ENCODE data around the gene FMNL2. TPM values are rescaled to one million over a fixed set of nuclear protein-coding genes. Genes with fewer than 3 reads are reported as not detected.
"Not testable (repeated sequence)": the region's sequence is repeated elsewhere in the genome, so short reads cannot be mapped to it uniquely, and the experiment has no call there.

Gene FMNL2
- total and polyA plus RNA-seq, 4 donors, result 1.5 to 9.3 (median 5.1) TPM

GRCh38 chr2:152522446-152522845 is 187.5 kb downstream of the FMNL2 start:
- H3K27me3 ChIP-seq (ENCODE audit: control insufficient read depth in 4 of 4, insufficient read depth in 4 of 4, low read length in 3 of 4); H3K27ac ChIP-seq (ENCODE audit: low read depth in 1 of 2, low read length in 2 of 2): not testable (repeated sequence)
- 80% methylated on average over 3 of the region's 3 CpGs for WGBS

GRCh38 chr2:152523091-152523490 is 188.1 kb downstream of the FMNL2 start:
- Histone ChIP-seq H3K9ac (ENCODE audit: low read depth in 1 of 2, low read length in 2 of 2) (no peak overlapping the region), H3K4me3 (ENCODE audit: low read depth in 1 of 3, low read length in 3 of 3) (no peak overlapping the region), H3K36me3 (ENCODE audit: control insufficient read depth in 4 of 4, insufficient read depth in 3 of 4, low read depth in 1 of 4, low read length in 3 of 4) (no peaks in the 10 kb centered on the region), H3K4me1 (ENCODE audit: control insufficient read depth in 4 of 4, insufficient read depth in 4 of 4, low read length in 3 of 4) (no peaks in the 10 kb centered on the region), H3K9me3 (ENCODE audit: control insufficient read depth in 4 of 4, low read length in 3 of 4) (no peaks in the 10 kb centered on the region), H3K27ac (ENCODE audit: low read depth in 1 of 2, low read length in 2 of 2) (no peak overlapping the region), H3K27me3 (ENCODE audit: control insufficient read depth in 4 of 4, insufficient read depth in 4 of 4, low read length in 3 of 4) (no peaks in the 10 kb centered on the region)
- DNase-seq (ENCODE audit: low spot score), result no peak
- TF ChIP-seq EGR1 (IDR thresholded peaks at IDR 0.05; ENCODE audit: low read depth in 2 of 2), result no peak
- no peak for TF ChIP-seq RAD21 (IDR thresholded peaks at IDR 0.05)
- TF ChIP-seq ZBTB33 (IDR thresholded peaks at IDR 0.05), result no peak
- TF ChIP-seq REST (IDR thresholded peaks at IDR 0.05), result no peak
- no peak for TF ChIP-seq ATF3 (IDR thresholded peaks at IDR 0.05)

More at GRCh38 chr2:152522446-152522845, 187.5 kb downstream of the FMNL2 start:
- H3K9ac ChIP-seq (ENCODE audit: low read depth in 1 of 2, low read length in 2 of 2); DNase-seq (ENCODE audit: low spot score); H3K4me3 ChIP-seq (ENCODE audit: low read depth in 1 of 3, low read length in 3 of 3); H3K9me3 ChIP-seq (ENCODE audit: control insufficient read depth in 4 of 4, low read length in 3 of 4); H3K36me3 ChIP-seq (ENCODE audit: control insufficient read depth in 4 of 4, insufficient read depth in 3 of 4, low read depth in 1 of 4, low read length in 3 of 4); H3K4me1 ChIP-seq (ENCODE audit: control insufficient read depth in 4 of 4, insufficient read depth in 4 of 4, low read length in 3 of 4): not testable (repeated sequence)

GRCh38 chr2:152525277-152525838 is 190.4 kb downstream of the FMNL2 start:
- WGBS, result 71% methylated on average over 6 of the region's 6 CpGs

More at GRCh38 chr2:152525277-152525838, 190.4 kb downstream of the FMNL2 start:
- no peaks in the 10 kb centered on the region for H3K9me3 ChIP-seq (ENCODE audit: control insufficient read depth in 4 of 4, low read length in 3 of 4)
- no peaks in the 10 kb centered on the region for H3K36me3 ChIP-seq (ENCODE audit: control insufficient read depth in 4 of 4, insufficient read depth in 3 of 4, low read depth in 1 of 4, low read length in 3 of 4)
- no peak overlapping the region for H3K4me3 ChIP-seq (ENCODE audit: low read depth in 1 of 3, low read length in 3 of 3)
- no peak for DNase-seq (ENCODE audit: low spot score)
- H3K9ac ChIP-seq (ENCODE audit: low read depth in 1 of 2, low read length in 2 of 2), result no peak overlapping the region
- H3K27me3 ChIP-seq (ENCODE audit: control insufficient read depth in 4 of 4, insufficient read depth in 4 of 4, low read length in 3 of 4), result no peaks in the 10 kb centered on the region
- TF ChIP-seq MAX (IDR thresholded peaks at IDR 0.05) (no peak), NR2F2 (IDR thresholded peaks at IDR 0.05) (no peak), TAF1 (conservative IDR thresholded peaks at IDR 0.05) (no peak), EGR1 (IDR thresholded peaks at IDR 0.05; ENCODE audit: low read depth in 2 of 2) (no peak), GABPA (IDR thresholded peaks at IDR 0.05 in 1 of 2, conservative IDR thresholded peaks at IDR 0.05 in 1 of 2) (no peak), CTCF (IDR thresholded peaks at IDR 0.05; ENCODE audit: low read depth, low read length, missing input control) (no peak), HNF4G (IDR thresholded peaks at IDR 0.05) (no peak), ATF3 (IDR thresholded peaks at IDR 0.05) (no peak), HNF4A (conservative IDR thresholded peaks at IDR 0.05) (no peak), YY1 (IDR thresholded peaks at IDR 0.05) (no peak), ZBTB33 (IDR thresholded peaks at IDR 0.05) (no peak), JUND (IDR thresholded peaks at IDR 0.05) (no peak)
- H3K4me1 ChIP-seq (ENCODE audit: control insufficient read depth in 4 of 4, insufficient read depth in 4 of 4, low read length in 3 of 4), result no peaks in the 10 kb centered on the region
- no peak overlapping the region for H3K27ac ChIP-seq (ENCODE audit: low read depth in 1 of 2, low read length in 2 of 2)
